GM18868 (cell line): ENCODE measurements around the gene PIM2.
A peak's percentile ranks its signal among the peaks of the same experiment; 100 is the strongest.
"Not testable (repeated sequence)": the region's sequence is repeated elsewhere in the genome, so short reads cannot be mapped to it uniquely, and the experiment has no call there.

Source experiments
- ATAC-seq: cut with Tn5 transposase; IDR thresholded peaks from one replicate; pipeline ENCODE4 v1.9.1; 2021; ENCODE audit warnings: mild to moderate bottlenecking, moderate library complexity; ENCODE audit not compliant: unreplicated experiment

Gene PIM2

GRCh38 chrX:48909703-48910294 is 9.0 kb downstream of the PIM2 start:
- no peak for ATAC-seq

DNA sequence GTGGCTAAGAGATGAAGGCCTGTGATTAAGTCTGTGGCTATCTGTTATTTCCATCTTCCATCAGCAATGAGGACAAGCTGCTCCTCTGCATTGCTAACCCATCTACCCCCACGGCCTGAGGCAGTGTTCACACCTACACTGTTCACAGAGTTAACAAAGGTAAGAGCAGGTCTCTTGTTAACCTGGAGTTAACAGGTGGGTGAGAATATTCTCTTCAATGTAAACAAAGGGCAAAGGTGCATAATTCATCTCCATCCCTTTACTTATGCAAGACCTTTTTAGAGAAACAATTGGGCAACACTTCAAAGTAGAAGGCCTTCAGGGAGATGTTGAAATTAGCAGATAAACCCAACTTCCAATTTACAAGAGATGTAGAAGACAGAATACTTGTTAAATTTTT is 10.2 kb downstream of the PIM2 start:
- no peak for ATAC-seq

GRCh38 chrX:48905090-48905790 is 13.6 kb downstream of the PIM2 start:
- ATAC-seq: no peak

GRCh38 chrX:48904626-48905025 is 14.2 kb downstream of the PIM2 start:
- ATAC-seq: no peak

- ATAC-seq: no peak
Observed at GRCh38 chrX:48904180-48904579, 14.6 kb downstream of the PIM2 start.

GRCh38 chrX:48903290-48903689 is 15.5 kb downstream of the PIM2 start:
- no peak for ATAC-seq

DNA sequence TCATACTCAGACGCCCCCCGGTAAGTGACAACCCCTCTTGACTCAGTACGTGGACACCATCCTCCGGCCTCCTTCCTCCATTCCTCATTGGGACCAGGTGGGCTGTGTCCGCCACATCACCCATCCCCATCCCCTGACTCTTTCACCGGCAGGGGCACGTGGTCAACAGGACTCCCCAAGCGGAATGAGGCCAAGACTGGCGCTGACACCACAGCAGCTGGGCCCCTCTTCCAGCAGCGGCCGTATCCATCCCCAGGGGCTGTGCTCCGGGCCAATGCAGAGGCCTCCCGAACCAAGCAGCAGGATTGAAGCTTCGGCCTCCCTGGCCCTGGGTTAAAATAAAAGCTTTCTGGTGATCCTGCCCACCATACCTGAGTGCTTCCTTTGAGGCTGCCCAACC is 16.0 kb downstream of the PIM2 start:
- no peak for ATAC-seq

DNA sequence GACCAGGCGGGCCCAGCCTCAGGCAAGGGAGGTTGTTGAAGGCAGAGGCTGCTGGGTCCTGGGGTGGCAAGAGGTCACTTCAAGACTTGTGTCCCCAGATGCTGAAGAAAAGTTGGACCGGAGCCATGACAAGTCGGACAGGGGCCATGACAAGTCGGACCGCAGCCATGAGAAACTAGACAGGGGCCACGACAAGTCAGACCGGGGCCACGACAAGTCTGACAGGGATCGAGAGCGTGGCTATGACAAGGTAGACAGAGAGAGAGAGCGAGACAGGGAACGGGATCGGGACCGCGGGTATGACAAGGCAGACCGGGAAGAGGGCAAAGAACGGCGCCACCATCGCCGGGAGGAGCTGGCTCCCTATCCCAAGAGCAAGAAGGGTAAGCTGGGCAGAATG is 16.7 kb downstream of the PIM2 start:
- no peak for ATAC-seq

- no peak for ATAC-seq
Observed at GRCh38 chrX:48901069-48901468, 17.8 kb downstream of the PIM2 start.

- no peak for ATAC-seq
Observed at GRCh38 chrX:48899078-48899410, 19.8 kb downstream of the PIM2 start.

DNA sequence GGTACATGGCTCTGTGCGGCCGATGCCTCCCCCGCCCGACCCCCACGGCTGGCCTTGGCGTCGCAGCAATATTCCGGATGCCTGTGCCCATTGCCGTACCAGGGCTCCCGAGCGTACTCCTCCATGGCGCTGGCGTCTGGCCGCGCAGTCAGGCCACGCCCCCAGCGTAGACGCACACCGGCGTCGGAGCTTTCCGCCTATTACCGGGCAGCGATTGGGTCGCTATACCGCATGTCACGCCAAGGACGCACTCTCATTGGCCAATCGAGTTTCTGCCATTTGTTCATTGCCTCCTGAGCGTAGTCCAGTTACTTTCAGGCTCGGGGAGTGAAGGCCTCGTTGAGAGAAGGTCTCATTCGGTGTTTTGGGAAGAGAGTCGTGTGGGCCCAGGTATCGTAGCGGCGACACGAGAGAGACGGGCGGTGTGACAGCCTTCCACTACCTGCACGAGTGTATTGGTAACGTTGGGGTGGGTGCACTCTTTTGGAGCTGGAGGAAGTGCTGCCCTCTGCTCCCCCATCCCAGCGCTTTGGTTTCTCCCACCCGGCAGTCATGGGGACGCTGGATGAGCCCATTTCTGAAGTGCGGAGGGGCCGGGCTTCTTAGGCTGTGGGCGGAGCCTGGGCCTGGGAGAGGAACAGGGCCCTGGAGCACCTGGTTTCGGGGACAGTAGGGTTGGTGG is 21.1 kb downstream of the PIM2 start, which contains the start of the genes PQBP1 and TIMM17B:
PQBP1 (plus strand) TSS at position 306 of the 682 bp plus-strand sequence. CDS start 580 bp downstream, outside the sequence.
TIMM17B (minus strand) TSS at position 144 of the 682 bp plus-strand sequence; CDS start at position 125, 19 bp downstream.
- ATAC-seq: peak; percentile 90

- ATAC-seq: peak; percentile 16
Observed at GRCh38 chrX:48897157-48897624, 21.6 kb downstream of the PIM2 start.

- no peak for ATAC-seq
Observed at GRCh38 chrX:48896611-48897011, 22.2 kb downstream of the PIM2 start.

- ATAC-seq: no peak
Observed at GRCh38 chrX:48894891-48895290, 23.9 kb downstream of the PIM2 start.

DNA sequence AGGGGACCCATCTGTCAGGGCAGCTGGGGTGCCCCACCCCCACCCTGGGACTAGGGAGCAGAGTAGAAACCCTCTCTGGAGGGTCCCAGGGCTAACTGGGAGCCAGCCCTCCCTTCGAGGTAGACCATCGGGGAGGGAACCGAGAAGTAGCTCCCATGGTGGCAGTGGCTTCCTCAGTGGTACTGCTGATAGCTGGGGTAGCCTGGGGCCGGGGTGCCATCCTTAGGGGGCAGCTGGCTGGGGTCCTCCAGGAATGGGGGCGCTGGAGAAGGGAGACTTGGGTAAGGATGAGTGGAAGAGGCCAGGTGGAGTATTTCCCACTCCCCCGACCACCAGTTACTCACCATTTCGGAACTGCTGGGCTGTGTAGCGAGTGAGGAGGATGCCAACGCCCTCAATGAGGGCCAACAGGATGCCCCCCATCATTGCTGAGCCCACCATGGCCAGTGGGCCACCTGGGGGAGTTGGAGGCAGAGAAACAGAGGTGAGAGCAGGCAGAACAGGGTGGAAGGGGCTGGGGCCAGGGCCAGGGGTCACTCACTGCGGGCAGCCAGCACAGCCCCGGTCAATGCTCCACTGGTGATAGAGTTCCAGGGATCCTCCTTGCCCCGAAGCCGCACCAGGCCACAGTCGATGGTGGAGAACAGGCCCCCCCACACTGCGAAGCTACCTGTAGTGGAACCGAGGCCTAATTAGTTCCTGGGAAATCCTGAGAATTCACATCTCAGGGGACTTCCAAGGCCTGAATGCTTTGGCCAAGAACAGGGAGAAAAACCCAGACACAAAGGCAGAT is 25.1 kb downstream of the PIM2 start:
- ATAC-seq: no peak

DNA sequence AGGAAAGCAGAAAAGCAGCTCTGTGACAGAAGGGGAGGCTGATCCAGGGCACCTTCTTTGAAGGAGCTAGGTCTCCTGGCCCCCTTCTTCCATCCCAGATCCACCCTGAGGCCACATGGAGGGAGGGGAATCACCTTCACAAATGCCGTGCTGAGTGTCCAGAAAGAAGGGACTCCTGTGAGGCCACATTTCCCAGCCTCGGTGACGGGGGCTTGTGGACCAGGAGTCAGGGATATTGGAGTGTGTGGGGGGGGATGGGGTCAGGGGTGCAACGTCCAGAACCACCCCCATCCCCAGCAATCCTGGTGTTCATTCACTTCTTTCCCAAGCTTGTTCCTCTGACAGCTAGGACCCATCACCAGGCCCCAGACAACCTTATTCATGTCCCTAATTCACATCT is 25.9 kb downstream of the PIM2 start:
- ATAC-seq: no peak

- ATAC-seq: peak; percentile 86
Observed at GRCh38 chrX:48891402-48892288, 27.2 kb downstream of the PIM2 start.

DNA sequence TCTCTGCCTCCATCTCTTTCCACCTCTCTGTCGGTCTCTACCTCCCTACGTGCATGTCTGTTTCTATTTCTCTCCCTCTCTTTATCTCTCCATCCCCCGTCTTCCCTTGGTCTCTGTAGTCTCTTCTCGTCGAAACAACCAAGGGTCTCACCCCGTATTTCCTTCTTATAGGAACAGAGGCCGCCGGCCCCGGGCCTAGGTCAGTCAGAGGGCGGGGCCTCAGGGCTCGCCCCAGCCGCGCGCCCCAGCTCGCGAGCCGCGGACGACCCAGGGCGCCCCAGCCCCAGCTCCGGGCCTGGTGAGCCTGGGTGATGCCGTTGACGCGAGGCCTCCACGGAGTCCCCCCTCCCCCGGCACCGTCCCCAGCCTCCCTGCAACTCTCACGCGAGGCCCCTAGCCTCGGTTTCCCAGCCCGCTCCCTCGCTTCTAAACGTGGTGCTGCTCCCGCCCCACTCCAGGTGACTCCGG is 27.9 kb downstream of the PIM2 start:
- peak; percentile 49 for ATAC-seq

DNA sequence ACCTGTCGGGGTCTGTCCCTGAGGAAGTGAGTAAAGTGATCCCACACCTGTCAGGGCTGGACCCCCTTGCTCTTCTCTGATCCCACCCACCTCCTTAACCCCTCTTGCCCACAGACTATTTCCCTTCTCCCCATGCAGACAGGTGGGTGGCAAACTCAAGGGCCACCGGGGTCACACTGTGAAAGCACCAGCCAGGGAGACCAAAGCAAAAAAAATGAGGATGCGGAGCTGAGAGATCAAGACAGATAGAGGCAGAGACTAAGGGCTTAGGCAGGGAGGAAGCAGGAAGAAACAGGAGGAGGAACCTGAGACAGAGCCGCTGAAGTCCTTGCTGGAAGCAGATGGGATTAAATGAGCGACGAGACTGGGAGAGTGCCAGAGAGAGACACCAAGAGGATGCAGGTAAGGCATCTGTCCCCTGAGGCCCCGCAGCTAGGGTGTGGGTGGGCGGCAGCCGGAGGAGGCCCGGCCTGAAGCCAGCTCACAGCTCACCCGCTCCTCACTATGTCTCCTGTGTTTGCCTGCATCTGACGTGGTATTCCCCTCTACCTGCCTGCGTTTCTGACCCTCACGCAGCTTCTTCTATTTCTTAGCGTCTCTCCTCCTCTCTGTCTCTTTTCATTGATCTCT is 28.4 kb downstream of the PIM2 start:
- no peak for ATAC-seq

- not testable (repeated sequence) for ATAC-seq
Observed at GRCh38 chrX:48886586-48886985, 32.2 kb downstream of the PIM2 start.
